Measurements from ENCODE around the gene IRF2. TPM values are rescaled to one million over a fixed set of nuclear protein-coding genes. Genes with fewer than 3 reads are reported as not detected.

Gene IRF2
- total RNA-seq, result 68.2 and 68.4 TPM in 2 replicates
- 101 TPM for total RNA-seq (2013)
- polyA plus RNA-seq, result 62.9 and 67.8 TPM in 2 replicates
- 58.5 and 66.6 TPM in 2 replicates for polyA minus RNA-seq

GRCh38 chr4:184474263-184475095, at the start of gene IRF2:
Gene IRF2, minus strand, starts transcription at chr4:184474550. Its CDS starts 45,486 bp downstream, at chr4:184429064.
- peaks cover 10% of the 10 kb centered on the region for H4K20me1 ChIP-seq (ENCODE audit: control insufficient read depth, insufficient read depth, low read length, poor library complexity, severe bottlenecking)
- H2AFZ ChIP-seq (ENCODE audit: insufficient read depth, low read depth, low read length, poor library complexity, severe bottlenecking), result peak within 1 kb of the TSS; percentile 76
- no peaks in the 10 kb centered on the region for H3K9me3 ChIP-seq (ENCODE audit: control extremely low read depth in 1 of 3, control insufficient read depth in 2 of 3, insufficient read depth in 1 of 3, low read length in 2 of 3)
- H3K36me3 ChIP-seq (replicated peaks in 1 of 2; ENCODE audit: control extremely low read depth in 1 of 2, control insufficient read depth in 1 of 2, extremely low read depth in 1 of 2, insufficient read depth in 2 of 2, low read length in 1 of 2), result peaks cover 2 to 7% of the 10 kb centered on the region in 2 experiments
- peak within 1 kb of the TSS; percentile 92 to 100 (median 97) for H3K4me3 ChIP-seq (ENCODE audit: control extremely low read depth in 1 of 5, extremely low read depth in 1 of 5, insufficient read depth in 1 of 5, low read depth in 2 of 5, low read length in 4 of 5)
- ChIA-PET CTCF (interaction anchor here (0.6 to 3.0 kb wide), 15 partner anchors 9 to 211 kb away, joined by 3 to 19 read pairs (median 4); no protein-coding TSS in a partner anchor), POLR2A (interaction anchor here (0.6 to 1.7 kb wide), 16 partner anchors 21 to 260 kb away, joined by 3 to 14 read pairs (median 4); partner anchors contain the start of genes CASP3, CENPU and PRIMPOL)
- WGBS (ENCODE audit: insufficient coverage), result under 1% methylated on average over 55 of the region's 66 CpGs
- no peak for TF ChIP-seq CTCF (IDR thresholded peaks at IDR 0.05)
- TF ChIP-seq EZH2 (IDR thresholded peaks at IDR 0.05; ENCODE audit: borderline replicate concordance, insufficient read depth, low read depth, low read length, poor library complexity, severe bottlenecking), result no peak
- H3K27me3 Mint-ChIP-seq, result no peaks in the 10 kb centered on the region
- peaks cover 81% of the 10 kb centered on the region for H3K79me2 ChIP-seq (ENCODE audit: control insufficient read depth, insufficient read depth, low read length)
- peak within 1 kb of the TSS; percentile 95 for H3K27ac Mint-ChIP-seq
- peak within 1 kb of the TSS; percentile 92 for H3K4me2 ChIP-seq (replicated peaks; ENCODE audit: low read depth, low read length, poor library complexity, severe bottlenecking)
- no peaks in the 10 kb centered on the region for H3K27me3 ChIP-seq (replicated peaks in 1 of 4; ENCODE audit: control extremely low read depth in 1 of 4, control insufficient read depth in 3 of 4, insufficient read depth in 4 of 4, low read length in 3 of 4)
- H3K4me1 ChIP-seq (ENCODE audit: control insufficient read depth in 2 of 2, insufficient read depth in 2 of 2, low read length in 2 of 2), result peaks cover 53 to 54% of the 10 kb centered on the region in 2 donors
- H3K27ac ChIP-seq (ENCODE audit: low read length in 2 of 2), result peak within 1 kb of the TSS; percentile 91 to 96
- intact Hi-C loops (cut with micrococcal nuclease), result loop anchor here (1.0 to 10.0 kb wide), 13 partner anchors 30 to 728 kb away; partner anchors contain the start of genes ACSL1, CENPU and CFAP97
- H3K9me3 Mint-ChIP-seq (ENCODE audit: insufficient read depth), result no peaks in the 10 kb centered on the region
- DNase-seq (peak; percentile 98), ATAC-seq (ENCODE audit: low read depth) (peak; percentile 82)
- peak within 1 kb of the TSS; percentile 91 for H3K9ac ChIP-seq (ENCODE audit: low read length)
- H3K4me3 Mint-ChIP-seq, result peak within 1 kb of the TSS; percentile 96
- peaks cover 66% of the 10 kb centered on the region for H3K4me1 Mint-ChIP-seq
